Measurements from ENCODE around the gene SSH2.

Gene SSH2

GRCh38 chr17:29769225-29769624 is 160.8 kb downstream of the SSH2 start:
- DNase-seq = no peak

- DNase-seq = no peak
Observed at GRCh38 chr17:29766796-29767327, 163.2 kb downstream of the SSH2 start.

DNA sequence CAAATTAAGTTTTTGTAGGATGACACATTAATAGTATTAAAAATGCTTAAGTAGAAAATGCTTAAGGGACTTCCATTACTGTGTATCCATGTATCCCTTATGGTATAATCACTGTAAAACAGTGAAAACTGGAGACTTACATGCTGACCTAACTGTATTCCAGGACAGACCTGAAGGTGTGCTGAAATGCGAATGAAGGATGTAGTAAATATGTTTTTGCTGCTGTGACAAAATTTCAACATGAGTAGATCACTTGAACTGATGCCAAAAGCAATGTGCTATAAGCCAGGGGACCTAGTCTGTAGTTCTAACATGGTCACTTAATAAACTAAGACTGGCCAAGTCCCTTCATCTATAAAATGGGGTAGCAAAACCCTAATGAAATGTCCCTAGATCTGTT is 165.3 kb downstream of the SSH2 start:
- DNase-seq = no peak

GRCh38 chr17:29764217-29764616 is 165.8 kb downstream of the SSH2 start:
- DNase-seq = no peak

GRCh38 chr17:29763273-29763672 is 166.8 kb downstream of the SSH2 start:
- no peak for DNase-seq

GRCh38 chr17:29761040-29761761 is 168.8 kb downstream of the SSH2 start:
- DNase-seq = peak in 1 of 2 experiments; percentile 29

DNA sequence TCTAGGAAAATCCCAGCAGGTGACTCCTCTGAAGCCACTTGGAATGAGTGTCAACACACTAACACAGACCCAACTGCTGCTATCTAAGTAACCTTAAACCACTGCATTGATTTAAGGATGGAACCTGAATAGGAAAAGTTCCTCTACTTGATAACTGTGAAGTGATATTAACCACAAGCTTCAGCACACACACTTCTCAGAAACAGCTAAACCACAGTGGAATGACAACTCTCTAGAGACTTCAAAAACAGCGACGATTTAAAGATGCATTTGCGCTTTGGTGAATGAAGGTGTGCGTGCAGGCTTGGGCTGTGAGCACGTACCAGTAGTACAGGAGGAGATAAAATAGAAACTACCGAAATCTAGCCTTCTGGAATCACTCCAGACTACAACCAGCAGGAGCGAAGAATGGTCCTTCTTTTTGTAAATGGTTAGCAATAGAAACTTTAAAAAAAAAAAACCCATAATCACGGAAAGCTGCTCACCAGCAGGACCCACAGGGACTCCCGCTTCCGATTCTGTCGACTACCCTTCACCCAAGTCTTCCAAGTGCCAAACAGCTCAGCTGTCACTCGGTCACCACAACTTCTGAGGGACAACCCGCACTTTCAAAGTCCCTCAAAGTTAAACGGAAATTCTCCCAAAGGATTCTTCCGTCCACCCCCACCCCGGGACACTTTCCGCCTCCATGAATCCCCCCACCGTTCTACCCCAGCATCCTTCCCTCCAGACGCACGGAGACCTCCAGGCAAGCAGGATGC is 169.6 kb downstream of the SSH2 start:
- DNase-seq = no peak

DNA sequence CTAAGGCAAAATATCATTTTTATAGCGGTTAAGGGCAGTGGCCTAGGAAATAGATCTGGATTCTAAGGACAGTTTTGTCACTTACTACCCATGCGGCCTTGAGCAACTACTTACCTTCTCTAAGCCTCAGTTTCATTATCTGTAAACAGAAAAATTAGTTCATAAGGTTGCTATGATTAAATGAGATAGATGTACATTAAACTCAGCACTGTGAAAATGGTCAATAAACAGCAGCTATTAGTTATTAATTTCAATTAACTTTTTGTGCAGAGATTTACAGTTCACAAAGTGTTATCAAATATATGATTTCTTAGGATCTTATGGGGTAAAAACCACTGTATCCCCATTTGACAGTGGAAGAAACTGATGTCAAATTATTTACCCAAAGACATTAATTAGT is 171.8 kb downstream of the SSH2 start:
- DNase-seq = no peak

GRCh38 chr17:29757788-29758187 is 172.2 kb downstream of the SSH2 start:
- DNase-seq = no peak

DNA sequence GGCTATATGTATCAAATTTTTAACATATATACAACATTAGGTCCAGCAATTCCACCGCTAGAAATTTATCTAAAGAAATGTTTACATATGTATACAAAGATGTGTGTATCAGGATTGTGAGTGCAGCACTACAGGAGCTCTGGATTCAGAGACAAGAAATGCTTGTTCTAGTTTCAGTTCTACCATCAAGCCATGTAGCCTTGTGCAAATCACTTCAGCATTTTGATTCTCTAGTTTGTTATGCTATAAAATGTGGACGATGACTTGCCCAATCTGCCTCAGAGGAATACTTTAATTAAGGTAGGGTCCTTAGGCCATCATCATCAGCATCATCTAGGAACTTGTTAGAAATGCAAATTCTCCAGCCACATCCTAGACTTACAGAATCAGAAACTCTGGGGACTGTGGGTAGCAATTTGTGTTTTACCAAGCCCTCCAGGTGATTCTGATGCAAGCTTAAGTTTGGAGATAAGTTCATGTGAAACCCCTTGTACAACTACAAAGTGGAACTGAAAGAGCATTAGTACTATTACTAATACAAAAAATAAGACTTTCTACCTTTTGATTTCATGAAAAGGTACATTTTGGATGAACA is 176.1 kb downstream of the SSH2 start:
- no peak for DNase-seq

DNA sequence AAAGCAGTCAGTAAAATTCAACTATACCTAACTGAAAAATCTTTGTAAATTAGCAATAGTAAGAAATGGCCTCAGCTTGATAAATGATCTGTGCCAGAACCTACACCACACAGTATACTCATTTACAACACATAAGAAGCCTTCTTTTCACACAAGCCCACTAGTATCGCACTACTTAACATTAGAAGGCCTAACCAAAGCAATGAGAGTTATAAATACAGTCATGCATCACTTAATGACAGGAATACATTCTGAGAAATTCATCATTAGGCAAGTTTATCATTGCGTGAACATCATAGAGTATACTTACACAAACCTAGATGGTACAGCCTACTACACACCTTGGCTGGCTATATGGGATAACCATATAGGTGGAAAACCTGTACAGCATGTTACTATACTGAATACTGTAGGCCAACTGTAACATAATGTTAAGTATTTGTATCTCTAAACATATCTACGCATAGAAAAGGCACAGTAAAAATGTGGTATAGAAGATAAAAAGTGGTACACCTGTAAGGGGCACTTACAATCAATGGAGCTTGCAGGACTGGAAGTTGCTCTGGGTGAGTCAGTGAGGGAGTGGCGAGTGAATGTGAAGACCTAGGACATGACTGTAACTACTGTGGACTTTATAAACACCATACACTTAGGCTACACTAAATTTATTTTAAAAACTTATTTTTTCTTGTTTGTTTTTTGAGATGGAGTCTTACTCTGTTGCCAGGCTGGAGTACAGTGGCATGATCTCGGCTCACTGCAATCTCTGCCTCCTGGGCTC is 180.8 kb downstream of the SSH2 start:
- DNase-seq = no peak

GRCh38 chr17:29748400-29748799 is 181.6 kb downstream of the SSH2 start:
- DNase-seq = no peak

- DNase-seq = no peak
Observed at GRCh38 chr17:29747660-29748059, 182.4 kb downstream of the SSH2 start.

GRCh38 chr17:29746669-29747068 is 183.4 kb downstream of the SSH2 start:
- no peak for DNase-seq

GRCh38 chr17:29744121-29744520 is 185.9 kb downstream of the SSH2 start:
- DNase-seq = no peak

GRCh38 chr17:29742210-29742513 is 187.9 kb downstream of the SSH2 start:
- no peak for DNase-seq

GRCh38 chr17:29740017-29740416 is 190.0 kb downstream of the SSH2 start:
- DNase-seq = no peak

DNA sequence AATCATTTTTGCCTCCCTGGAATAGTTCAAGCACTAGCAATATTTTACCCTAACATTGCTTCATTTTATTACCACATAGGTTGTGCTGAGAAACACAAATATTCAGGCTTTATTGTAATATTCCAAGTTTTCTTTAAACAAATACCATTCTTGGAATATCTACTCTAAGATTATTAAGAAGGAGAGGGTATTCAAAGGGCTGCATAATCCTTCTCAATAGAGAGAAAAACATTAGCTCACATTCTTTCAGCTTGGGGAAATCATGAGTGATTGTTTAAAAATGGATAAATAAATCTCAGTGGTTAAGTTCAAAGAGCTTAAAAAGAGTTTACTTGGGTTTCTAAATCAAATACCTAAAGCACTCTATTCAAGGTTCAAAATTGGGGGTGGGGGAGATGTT is 195.4 kb downstream of the SSH2 start:
- DNase-seq = no peak

DNA sequence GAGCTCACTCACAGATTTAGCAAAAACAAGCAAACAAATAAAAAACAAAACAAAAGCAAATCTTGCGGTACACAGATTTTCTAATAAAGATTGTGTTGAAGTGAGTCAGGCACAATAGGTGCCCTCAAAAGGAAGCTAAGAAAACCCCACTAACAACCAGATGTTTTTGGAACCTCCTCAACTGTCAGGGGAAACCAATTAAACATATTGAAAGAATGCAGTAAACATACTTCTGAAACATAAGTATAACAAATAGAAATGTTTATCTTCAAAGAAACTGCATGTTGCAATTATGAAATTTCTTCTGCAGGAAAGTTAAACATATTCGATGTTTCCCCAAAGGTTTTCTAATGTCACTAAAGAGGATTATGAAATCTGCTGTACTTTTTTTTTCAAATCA is 196.9 kb downstream of the SSH2 start:
- no peak for DNase-seq

DNA sequence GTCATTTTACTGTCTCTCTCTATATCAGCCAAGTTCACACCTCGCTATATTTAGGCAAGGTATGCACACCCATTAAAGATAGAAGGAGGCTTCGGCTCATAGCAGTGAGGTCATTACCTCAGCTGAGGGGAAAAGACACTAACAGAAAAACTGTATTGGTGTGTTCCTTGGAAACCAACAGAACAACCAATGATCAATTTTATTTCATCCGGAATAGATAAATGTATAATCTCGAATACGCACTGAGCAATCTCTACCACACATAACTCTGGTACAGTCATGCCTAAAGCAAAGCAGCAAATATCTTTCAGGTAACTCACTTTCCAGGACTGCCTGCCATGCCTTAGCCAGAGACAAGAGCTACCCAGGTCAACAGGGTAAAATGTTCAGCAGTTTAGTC is 197.4 kb downstream of the SSH2 start:
- no peak for DNase-seq

- DNase-seq = no peak
Observed at GRCh38 chr17:29732209-29732608, 197.8 kb downstream of the SSH2 start.

GRCh38 chr17:29731589-29731929 is 198.5 kb downstream of the SSH2 start:
- no peak for DNase-seq

DNA sequence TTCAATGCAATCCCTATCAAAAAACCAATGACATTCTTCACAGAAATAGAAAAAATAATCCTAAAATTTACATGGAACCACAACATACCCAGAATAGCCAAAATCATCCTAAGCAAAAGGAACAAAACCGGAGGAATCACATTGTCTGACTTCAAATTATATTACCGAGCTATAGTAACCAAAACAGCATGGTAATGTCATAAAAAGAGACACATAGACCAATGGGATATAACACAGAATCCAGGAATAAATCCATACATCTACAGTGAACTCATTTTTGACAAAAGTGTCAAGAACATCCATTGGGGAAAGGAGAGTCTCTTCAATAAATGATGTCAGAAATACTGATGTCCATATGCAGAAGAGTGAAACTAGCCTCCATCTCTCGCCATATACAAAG is 201.5 kb downstream of the SSH2 start:
- DNase-seq = no peak

Data from NCI-H1930 (cell line).